ENCODE data around the gene MX1.

MX1 gene, protein sequence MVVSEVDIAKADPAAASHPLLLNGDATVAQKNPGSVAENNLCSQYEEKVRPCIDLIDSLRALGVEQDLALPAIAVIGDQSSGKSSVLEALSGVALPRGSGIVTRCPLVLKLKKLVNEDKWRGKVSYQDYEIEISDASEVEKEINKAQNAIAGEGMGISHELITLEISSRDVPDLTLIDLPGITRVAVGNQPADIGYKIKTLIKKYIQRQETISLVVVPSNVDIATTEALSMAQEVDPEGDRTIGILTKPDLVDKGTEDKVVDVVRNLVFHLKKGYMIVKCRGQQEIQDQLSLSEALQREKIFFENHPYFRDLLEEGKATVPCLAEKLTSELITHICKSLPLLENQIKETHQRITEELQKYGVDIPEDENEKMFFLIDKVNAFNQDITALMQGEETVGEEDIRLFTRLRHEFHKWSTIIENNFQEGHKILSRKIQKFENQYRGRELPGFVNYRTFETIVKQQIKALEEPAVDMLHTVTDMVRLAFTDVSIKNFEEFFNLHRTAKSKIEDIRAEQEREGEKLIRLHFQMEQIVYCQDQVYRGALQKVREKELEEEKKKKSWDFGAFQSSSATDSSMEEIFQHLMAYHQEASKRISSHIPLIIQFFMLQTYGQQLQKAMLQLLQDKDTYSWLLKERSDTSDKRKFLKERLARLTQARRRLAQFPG

DNA sequence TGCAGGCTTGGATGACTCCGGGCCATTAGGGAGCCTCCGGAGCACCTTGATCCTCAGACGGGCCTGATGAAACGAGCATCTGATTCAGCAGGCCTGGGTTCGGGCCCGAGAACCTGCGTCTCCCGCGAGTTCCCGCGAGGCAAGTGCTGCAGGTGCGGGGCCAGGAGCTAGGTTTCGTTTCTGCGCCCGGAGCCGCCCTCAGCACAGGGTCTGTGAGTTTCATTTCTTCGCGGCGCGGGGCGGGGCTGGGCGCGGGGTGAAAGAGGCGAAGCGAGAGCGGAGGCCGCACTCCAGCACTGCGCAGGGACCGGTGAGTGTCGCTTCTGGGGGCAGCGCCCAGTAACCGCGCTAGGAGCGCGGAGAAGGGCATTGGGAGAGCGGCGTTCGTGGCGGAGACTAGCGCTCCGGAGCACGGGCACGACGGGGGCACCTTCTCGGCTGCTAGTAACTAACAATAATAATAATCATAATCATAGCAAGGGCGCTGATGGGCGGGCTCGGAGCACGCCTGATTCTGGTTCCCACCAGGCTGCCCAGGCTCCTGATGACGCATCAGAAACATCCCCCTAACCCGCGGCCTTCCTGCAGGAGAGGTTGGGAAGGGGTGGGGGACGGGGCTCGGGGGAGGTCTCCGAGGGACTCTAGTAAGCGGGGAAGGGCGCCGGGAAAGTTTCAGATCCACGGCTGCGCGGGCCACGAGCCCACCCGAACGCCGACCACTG lies at the start of gene MX1:
Gene MX1, plus strand, starts transcription at position 286 of the 722 bp plus-strand sequence. CDS start 5,832 bp downstream, outside the sequence.
- peak; percentile 86 for DNase-seq

DNA sequence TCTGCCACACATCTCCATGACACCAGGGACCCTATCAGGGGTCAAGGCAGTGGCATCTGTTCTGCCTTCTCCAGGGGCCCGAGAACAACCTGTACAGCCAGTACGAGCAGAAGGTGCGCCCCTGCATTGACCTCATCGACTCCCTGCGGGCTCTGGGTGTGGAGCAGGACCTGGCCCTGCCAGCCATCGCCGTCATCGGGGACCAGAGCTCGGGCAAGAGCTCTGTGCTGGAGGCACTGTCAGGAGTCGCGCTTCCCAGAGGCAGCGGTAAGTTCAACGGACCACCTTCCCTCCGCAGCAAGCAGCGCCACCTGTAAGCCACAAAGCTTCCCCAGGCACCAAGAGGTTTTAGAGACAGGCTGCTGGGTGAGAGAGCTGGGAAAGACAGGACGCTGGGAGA lies 48.3 kb upstream of the MX1 start:
- DNase-seq = no peak

DNA sequence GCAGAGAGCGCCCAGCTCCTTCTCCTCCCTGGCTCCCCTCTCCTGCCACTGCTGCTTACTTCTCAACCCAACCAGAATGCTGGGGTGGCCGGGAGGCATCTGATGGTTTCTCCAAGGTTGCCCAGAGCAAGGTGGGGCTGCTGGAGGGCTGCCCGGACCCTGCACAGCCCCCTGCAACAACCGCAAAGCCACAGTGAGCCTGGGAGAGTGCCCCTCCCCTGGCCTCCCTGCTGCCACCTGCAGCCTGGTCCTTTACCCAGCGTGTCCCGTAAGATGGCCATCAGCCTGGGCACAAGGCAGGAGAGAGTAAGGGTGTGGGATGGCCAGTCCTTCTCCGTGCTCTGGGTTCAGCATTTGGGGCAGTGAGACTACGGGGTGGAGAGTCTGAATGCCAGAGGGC lies 47.2 kb upstream of the MX1 start:
- DNase-seq = no peak

DNA sequence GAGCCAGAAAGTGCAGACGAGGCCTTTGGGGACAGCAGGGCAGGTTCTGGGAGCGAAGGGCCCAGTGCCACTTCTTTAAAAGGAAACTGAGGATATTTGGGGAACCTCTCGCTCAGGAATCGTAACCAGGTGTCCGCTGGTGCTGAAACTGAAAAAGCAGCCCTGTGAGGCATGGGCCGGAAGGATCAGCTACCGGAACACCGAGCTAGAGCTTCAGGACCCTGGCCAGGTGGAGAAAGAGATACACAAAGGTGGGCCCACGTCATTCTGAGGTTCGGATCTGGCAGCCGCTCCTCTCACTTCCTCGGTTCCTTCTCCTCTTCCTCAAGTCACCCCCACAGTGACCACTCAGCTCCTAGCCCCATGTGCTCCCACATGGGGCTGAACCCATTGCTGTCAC lies 46.1 kb upstream of the MX1 start:
- no peak for DNase-seq

DNA sequence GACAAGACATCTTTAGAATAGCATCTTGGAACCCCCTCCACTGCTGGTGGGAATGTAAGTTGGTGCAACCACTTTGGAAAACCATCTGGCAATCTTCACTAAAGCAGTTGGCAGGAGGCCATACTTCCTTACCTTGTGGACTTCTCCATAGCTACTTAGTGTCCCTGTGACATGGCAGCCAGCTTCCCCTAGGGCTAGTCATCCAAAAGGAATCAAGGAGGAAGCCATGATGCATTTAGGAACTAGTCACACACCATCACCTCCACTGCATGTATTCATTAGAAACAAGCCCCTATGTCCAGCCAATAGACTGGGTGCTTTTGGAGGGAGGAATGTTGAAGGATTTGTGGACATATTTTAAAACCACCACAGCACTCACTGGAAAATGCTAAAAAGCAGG lies 44.3 kb upstream of the MX1 start:
- no peak for DNase-seq

DNA sequence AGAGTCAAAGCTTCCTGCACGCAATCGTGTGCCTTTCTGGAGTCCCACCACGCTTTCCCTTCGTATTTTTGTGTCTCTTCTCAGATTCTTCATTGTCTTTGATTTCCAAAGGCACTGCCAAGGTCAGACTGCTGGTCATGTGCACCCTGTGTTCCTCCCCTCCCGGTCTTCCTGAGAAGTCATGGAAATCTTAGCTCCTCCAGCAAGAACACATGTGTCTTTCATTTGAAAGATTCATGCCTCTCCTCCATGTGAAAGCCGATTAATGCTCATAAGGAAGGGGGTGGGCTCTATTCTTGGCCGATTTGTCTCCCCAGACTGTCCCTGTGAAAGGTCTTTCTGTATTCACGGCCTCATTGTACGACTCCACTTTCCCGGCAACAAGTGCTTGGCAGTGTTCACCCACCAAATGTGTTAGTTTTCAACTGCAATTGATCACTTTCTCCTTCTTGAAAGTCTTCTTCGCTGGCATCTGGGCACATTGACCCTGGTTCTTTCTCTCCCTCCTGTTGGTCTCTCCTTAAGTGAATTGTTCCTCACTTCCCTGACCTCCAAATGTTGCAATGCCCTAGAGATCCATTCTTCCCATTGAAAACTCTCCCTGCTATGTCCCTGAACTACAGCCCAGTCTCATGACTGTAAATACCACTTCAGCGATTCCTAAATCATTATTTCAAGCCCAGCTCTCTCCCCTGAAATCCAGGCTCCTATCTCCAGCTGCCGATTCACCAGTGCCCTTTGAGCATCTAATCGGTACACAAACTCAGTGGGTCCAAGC lies 38.8 kb upstream of the MX1 start:
- no peak for DNase-seq

DNA sequence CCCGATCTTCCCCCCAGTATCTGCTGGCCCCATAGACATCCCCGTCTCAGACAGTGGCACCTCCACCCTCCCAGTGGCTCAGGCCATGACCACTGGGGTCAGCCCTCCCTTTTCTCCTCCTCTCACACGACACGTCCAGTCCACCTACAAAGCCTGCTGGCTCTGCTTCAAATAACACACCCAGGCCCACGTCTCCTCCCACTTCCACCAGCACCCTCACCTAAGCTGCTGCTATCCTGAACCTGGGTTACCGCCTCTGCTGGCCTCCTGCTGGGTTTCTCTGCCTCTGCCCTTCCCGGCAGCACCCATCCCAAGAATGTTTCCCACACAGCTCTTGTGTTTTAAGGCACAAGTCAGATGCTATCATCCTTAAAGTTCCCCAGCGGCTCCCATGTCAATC lies 38.2 kb upstream of the MX1 start:
- DNase-seq = no peak

DNA sequence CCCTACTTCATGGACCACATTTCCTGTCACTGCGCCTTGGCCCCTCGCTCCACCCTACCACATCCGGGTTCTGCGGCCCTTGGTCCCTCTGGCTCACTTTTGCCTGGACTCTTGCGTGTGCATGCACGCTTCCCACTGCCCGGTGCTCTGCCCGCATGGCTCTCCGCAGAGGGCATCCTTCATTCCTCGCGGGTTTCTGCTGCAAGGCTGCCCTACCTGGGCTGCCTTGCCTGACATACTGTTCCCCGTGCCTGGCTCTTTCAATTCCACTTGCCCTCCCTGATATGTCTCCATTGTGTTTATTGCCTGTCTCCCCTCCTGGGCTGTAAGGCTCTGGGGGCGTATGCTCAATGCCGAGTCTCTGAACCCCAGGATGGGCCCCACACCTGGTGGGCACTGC lies 37.8 kb upstream of the MX1 start:
- DNase-seq = no peak

DNA sequence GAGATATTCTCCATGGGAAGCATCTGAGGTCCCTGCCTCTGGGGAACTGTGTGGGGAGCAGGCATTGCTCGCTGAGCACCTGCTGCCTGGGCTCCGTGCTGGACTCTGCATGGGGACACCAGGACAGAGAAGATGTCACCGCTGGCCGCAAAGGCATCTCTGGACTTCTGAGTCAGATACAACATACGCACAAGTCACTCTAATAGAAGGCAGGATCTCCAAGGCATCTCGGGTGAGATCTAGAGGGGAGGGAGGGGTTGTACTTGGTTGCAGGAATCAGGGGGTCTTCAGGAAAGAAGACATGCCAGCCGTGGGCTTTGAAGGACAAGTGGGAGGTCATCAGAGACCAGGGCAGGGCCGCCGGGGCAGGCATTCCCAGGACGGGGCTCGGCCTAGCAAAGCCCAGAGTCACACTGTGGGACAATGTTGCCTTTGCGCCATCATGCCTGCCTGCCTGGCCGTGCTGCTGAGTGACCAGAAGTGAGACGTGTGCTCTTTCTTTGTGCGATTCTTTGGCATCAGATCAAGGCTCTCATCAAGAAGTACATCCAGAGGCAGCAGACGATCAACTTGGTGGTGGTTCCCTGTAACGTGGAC lies 35.9 kb upstream of the MX1 start:
- DNase-seq = no peak

DNA sequence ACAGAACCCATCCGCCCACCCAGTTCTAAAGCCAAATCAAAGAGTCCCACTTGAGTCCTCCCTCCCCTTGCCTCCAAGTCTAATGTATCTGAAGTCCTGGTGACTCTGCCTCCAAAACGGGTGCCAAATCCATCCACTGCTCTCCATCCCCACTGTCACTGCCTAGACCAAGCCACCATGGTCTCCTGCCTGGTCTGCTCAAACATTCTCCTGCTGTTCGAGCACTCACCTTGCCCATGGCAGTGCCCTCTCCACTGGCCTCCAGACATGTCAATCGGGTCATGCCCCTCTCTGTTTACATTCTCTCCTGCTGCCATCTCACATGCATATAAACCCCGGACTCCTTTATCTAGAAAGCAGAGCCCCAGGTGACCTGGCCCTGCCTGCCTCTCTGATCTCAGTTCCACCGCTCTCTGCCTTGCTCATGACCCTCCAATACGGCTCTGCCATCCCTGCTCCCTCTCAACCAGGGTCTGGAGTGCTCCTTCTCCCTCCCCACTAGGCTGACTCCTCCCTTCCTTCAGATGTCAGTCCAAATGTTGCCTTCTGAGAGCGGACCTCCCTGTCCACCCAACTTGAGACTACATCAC lies 32.1 kb upstream of the MX1 start:
- no peak for DNase-seq

DNA sequence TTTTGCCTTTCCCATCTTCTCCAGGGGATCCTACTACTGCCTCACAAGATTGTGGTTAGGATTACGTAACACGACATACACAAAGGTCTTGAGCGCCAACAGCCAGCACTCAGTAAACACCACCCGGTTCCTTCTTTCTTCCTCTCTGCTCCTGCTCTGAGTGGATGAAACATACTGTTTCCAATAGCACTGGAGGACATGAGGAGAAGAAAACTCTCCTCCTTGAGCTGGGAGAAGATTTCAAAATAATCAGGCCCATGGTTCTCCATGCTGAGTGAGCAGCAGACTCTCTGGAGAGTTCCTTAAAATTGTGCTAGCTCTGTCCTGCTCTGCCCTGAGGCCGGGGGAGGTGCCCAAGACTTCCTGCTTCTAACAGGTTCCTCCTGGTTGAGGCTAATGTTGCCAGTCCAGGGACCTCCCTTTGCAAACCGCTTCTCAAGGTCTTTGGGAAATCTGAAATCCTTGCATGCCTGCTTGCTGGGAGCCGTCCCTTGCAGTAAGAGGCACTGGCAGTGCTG lies 29.4 kb upstream of the MX1 start:
- no peak for DNase-seq

DNA sequence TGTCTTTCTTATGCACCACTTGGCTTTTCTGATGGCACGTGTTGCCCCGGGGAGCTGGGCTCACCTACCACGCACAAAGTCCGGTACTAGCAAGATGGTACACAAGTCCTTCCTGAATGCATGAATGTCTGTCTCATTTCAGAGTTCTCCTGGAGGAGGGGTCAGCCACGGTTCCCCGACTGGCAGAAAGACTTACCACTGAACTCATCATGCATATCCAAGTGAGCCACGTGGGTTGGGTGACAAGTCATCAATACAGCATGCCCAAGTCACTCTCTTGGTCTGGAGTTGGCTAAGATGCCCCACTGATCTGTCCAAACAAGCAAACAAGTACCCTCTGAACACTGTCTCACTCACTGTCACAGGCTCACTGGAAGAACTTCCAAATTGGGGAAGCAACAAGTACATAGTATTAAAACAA lies 28.6 kb upstream of the MX1 start:
- no peak for DNase-seq

DNA sequence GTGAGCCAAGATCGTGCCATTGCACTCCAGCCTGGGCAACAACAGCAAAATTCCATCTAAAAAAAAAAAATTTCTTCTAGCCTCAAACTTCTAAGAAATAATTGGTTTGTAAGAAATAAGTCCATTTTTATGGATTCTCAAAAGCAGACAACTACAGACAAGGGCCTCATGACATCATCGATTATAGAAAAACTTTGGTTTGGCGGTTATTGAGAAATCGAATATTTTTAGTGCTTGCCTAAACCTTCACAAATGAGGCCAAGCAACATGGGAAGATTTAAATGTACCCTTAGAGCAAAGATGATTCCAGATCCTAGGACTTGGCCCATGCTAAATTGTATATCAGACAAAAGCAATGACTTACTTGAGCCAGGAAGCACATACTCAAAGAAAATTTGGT lies 27.8 kb upstream of the MX1 start:
- no peak for DNase-seq

DNA sequence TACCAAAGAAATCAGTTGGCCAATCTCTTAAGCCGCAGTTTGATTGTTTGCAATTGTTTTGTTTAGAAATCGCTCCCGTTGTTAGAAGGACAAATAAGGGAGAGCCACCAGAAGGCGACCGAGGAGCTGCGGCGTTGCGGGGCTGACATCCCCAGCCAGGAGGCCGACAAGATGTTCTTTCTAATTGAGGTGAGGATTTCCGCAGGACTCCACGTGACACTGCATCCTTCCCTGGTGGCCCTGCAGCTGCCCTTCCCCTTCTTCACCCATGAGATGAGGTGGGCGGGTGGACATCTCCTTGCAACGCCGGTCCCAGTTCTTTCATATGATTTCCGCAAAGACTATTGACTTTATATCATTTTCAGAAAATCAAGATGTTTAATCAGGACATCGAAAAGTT lies 27.2 kb upstream of the MX1 start:
- DNase-seq = no peak

DNA sequence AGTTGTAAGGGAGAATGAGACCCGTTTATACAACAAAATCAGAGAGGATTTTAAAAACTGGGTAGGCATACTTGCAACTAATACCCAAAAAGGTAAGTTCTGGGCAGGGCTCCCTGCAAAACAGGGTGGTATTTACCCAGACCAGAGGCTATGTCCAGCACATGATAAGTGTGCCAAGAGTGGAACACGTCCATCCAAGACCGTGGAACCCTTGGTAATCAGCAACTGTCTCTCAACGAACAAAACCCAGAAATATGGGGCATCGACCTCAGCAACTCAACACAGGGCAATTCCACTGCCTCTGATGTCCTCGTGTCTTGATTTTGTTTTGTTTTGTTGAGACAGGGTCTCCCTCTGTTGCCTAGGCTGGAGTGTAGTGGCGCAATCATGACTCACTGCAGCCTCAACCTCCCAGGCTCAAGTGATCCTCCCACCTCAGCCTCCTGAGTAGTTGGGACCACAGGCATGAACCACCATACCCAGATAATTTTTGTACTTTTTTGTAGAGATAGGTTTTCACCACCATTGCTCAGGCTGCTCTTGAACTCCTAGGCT lies 26.7 kb upstream of the MX1 start:
- DNase-seq = no peak

DNA sequence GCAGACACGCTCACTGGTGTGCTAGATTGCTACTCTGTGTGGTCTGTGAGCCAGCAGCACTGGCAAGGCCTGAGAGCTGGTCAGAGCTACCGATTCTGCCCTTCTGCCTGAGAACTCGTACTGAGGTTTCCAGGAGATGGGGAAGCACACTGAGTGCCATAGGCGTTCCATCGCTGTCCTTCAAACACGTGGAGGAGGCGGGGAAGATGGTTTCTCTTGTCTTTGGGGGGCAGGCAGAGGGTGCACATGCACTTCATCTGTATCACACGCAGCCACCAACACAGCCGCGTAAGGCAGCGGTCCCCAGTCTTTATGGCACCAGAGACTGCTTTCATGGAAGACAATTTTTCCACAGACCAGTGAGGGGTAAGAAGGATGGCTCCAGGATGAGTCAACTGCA lies 23.8 kb upstream of the MX1 start:
- no peak for DNase-seq

DNA sequence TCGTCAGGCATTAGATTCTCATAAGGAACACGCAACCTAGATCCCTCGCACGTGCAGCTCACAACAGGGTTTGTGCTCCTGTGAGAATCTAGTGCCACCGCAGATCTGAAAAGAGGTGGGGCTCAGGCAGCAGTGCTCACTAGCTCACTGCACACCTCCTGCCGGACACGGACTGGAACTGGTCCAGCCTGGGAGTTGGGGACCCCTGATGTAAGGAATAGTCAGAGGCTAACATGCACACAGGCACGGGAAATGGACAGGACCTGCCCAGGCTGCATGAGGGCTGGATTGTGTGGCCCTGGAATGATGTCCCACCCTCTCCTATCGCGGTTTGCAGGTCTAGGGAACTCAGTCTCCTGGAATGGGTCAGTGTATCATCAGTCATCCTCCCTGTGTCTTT lies 23.2 kb upstream of the MX1 start:
- DNase-seq = no peak

DNA sequence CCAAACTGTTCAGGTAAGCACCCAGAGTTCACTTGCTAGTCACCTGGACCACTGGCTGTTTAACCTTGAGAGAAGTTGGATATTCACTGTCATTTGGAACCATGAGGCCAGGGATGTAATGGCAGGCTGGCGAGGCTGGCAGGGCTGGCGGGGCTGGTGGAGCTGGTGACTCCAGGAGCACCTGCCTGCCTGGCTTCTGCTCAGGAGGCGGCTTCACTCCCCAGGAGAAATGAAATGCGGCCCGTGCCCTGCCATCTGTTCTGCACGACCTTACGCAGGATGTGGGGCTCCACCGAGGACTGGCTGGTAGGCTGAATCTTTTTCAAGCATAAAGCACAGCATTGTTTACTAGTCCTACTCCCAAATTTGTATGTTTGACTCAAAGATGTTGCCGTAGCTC lies 22.7 kb upstream of the MX1 start:
- DNase-seq = no peak

DNA sequence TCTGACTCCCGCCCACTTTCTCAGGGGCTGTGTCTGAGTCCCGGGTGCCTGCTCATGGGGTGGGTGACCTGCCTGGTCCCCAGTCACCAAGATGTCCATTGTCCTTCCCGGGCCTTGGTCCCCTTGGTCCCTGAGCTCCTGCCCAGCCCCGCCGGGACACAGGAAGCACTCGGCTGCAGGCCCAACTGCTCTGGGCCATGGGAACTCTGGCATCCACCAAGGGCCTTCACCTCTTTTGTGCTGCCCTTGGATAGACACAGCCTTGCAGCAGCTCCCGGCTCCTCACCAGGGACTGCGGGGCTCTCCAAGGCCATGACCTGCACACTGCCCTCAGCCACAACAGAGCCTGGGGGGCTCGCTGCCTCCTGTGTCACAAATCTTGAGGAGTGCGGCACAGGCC lies 22.1 kb upstream of the MX1 start:
- no peak for DNase-seq

DNA sequence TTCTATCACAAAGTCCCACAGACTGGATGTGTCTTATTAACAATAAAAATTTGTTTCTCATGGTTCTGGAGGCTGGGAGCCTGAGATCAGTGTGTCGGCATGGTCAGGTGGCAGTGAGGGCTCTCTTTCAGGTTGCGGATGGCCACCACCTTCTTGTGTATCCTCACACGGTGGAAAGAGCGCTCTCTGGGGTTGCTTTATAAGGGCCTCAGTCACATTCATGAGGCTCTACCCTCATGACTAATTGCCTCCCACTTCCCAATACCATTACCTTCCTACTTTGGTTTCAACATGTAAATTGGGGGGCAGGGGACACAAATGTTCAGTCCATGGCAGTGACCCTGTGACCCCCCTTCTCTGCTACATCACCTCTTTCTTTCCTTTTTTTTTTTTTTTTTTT lies 20.7 kb upstream of the MX1 start:
- DNase-seq = no peak

DNA sequence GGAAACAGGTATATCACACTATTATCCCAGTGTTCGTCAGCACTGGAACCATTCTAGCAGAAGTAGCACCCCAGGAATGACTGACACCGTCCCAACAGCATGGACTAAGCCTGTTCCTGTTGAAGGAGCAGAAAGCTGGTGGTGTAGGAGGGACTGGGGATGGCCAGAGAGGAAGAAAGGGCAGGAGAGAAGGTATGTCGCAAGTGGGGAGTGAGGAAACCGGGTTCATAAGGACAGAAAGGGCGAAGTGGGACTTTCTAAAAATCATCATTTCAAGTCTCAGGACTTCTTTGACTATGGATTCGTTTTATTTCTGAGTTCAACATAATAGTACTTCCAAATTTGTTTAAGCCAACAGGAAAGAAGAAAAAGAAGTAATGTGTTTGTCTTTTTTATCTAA lies 19.7 kb upstream of the MX1 start:
- DNase-seq = no peak
